Measurements from ENCODE around the gene SYTL3. TPM values are rescaled to one million over a fixed set of nuclear protein-coding genes. Genes with fewer than 3 reads are reported as not detected.
A peak's percentile ranks its signal among the peaks of the same experiment; 100 is the strongest.

SYTL3 gene
- total and polyA plus RNA-seq, 7 donors, result 1.6 to 6.9 (median 3.3) TPM

DNA sequence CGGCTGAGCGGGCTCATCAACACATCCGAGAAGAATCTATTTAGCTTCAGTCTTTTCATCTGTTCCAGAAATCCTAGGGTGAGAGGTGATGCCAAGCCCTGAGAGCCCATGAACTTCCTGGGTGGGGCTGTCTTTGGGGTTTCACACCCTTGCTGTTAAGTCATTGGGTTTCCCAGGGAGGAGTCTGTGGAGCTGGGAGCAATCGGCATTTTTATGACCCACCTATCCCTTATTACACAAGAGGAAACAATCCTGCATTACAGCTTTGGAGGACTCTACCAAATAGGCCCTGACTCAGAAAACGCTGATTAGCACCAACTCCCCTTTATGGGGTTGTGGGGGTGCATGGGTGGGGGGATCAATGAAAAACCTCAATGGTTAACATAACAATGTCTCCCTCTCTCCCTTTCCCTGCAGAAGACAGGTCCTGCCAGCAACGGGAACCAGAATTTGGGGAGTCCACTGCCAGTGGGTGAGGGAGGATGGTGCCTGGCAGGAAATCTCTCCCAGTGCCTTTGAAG is 123.1 kb downstream of the SYTL3 start:
- Histone ChIP-seq H3K4me1 (no peaks in the 10 kb centered on the region), H3K27ac (peak overlapping the region in 2 of 4 donors; percentile 21 to 24), H3K27me3 (no peaks in the 10 kb centered on the region), H3K9me3 (no peaks in the 10 kb centered on the region), H3K36me3 (peaks cover 40 to 81% (median 62%) of the 10 kb centered on the region in 4 donors), H3K4me3 (no peak overlapping the region)
- DNase-seq, result peak; percentile 28
- WGBS, 2 donors, result 18 to 60% methylated on average over 6 of the region's 6 CpGs
- no peak for TF ChIP-seq POLR2A (IDR thresholded peaks at IDR 0.05)
- TF ChIP-seq, protein P1, sequence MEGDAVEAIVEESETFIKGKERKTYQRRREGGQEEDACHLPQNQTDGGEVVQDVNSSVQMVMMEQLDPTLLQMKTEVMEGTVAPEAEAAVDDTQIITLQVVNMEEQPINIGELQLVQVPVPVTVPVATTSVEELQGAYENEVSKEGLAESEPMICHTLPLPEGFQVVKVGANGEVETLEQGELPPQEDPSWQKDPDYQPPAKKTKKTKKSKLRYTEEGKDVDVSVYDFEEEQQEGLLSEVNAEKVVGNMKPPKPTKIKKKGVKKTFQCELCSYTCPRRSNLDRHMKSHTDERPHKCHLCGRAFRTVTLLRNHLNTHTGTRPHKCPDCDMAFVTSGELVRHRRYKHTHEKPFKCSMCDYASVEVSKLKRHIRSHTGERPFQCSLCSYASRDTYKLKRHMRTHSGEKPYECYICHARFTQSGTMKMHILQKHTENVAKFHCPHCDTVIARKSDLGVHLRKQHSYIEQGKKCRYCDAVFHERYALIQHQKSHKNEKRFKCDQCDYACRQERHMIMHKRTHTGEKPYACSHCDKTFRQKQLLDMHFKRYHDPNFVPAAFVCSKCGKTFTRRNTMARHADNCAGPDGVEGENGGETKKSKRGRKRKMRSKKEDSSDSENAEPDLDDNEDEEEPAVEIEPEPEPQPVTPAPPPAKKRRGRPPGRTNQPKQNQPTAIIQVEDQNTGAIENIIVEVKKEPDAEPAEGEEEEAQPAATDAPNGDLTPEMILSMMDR (IDR thresholded peaks at IDR 0.05), result no peak
- intact Hi-C loops (cut with DNase I), result no loop called here

DNA sequence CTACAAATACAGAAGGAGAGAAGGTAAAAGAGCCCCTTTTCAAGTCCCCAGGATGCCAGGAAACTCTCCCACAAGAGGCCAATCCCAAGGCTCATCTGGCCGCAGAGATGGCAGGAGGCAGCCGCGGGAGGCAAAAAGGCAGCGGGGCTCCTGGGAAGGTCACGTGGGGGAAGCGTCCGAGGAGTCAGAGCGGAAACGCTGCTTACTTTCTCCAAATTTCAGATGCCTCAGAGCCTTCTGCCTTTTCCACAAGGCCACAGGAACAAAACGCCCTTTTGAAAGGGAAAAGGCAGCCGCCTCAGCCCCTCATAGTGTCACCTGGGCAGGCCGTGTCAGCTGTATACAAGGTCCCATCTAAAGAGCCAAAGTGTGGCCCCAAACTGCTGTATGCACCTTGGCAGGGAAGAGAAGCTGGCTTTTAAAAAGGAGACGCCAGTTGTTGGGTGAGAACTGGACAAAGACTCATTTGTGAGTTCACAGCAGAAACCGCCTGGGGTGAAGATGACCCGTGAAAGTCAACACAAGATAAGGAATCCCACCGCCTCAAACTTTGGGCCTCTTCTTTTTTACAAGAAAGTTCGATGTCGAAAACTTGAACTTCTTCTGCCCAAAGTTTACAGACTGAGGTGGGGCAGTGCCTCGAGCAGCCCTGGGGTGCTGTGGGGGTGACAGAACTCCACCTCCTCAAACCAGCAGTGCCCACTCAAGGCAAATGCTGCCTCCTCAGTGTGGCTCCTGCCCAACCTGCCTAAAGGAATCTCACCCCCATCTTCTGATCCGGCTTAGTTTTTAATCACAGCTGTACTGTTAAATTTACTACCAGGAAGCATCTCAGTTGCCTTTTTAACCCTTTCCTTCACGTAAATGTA is 124.0 kb downstream of the SYTL3 start:
- peak; percentile 35 for DNase-seq
- intact Hi-C loops (cut with DNase I), result no loop called here
- peak overlapping the region in 2 of 4 donors; percentile 21 to 24 for H3K27ac ChIP-seq

DNA sequence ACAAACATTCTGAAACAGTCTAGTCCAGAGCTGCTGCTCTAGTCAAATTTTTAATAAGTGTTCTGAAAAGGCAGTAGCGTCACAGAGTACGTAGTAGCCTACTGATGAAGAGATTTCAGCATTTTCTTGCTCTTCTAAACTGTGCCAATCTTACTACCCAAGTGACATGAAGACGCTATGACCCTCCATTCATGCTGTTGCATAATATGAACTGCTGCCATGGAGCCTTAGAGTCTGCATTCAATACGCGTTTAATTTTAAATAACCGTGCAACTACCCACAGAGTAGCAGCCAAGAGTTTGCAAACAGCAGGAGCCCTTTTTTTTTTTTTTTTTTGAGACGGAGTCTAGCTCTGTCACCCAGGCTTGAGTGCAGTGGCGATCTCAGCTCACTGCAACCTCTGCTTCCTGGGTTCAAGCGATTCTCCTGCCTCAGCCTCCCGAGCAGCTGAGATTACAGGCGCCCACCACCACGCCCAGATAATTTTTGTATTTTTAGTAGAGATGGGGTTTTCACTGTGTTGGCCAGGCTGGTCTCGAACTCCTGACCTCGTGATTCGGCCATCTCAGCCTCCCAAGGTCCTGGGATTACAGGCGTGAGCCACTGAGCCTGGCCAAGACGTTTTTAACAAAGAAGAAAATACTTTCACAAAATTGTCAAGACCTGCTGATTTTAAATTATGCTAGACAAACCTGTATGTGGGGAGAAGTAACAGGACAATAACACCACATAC is 125.0 kb downstream of the SYTL3 start:
- Histone ChIP-seq H3K4me3 (no peak overlapping the region), H3K4me1 (no peaks in the 10 kb centered on the region), H3K36me3 (peaks cover 32 to 74% (median 44%) of the 10 kb centered on the region in 4 donors), H3K27ac (no peak overlapping the region), H3K9me3 (no peaks in the 10 kb centered on the region), H3K27me3 (no peaks in the 10 kb centered on the region)
- WGBS, 2 donors, result 91 to 94% methylated on average over 17 of the region's 17 CpGs
- DNase-seq, result peak; percentile 2
- TF ChIP-seq POLR2A (IDR thresholded peaks at IDR 0.05), result no peak
- TF ChIP-seq, protein P1 (IDR thresholded peaks at IDR 0.05), result no peak
- no peak for TF ChIP-seq EP300 (IDR thresholded peaks at IDR 0.05)
- TF ChIP-seq POLR2AphosphoS5 (IDR thresholded peaks at IDR 0.05), result no peak
- intact Hi-C loops (cut with DNase I), result no loop called here

More for the DNA sequence above, 124.0 kb downstream of the SYTL3 start:
- no peaks in the 10 kb centered on the region for H3K9me3 ChIP-seq
- no peak overlapping the region for H3K4me3 ChIP-seq
- TF ChIP-seq POLR2A (IDR thresholded peaks at IDR 0.05), result no peak
- no peak for TF ChIP-seq EP300 (IDR thresholded peaks at IDR 0.05)
- TF ChIP-seq, protein P1 (IDR thresholded peaks at IDR 0.05), result no peak
- no peak for TF ChIP-seq POLR2AphosphoS5 (IDR thresholded peaks at IDR 0.05)
- H3K4me1 ChIP-seq, result no peaks in the 10 kb centered on the region
- no peaks in the 10 kb centered on the region for H3K27me3 ChIP-seq
- 35 to 77% methylated on average over 21 of the region's 21 CpGs for WGBS, 2 donors
- peaks cover 37 to 74% (median 55%) of the 10 kb centered on the region in 4 donors for H3K36me3 ChIP-seq

DNA sequence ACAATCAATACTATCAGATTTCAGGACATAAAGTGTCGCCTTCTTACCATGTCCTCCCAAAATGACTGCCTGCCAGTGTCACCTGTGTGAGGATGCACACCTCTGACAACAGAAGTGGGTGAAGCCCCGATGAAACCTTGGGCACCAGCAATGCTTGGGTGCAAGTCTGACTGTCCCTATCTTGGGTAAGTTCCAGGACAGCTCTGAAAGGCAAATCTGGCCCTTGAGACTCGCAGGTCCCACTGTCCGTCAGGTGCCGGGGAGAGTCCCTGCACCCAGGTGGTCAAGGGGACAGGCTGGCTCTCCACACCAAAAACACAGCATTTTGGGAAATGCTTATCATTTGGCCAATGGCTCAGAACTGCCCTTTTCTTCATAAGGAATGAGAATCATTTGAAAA is 126.0 kb downstream of the SYTL3 start:
- TF ChIP-seq EP300 (IDR thresholded peaks at IDR 0.05) (no peak), POLR2AphosphoS5 (IDR thresholded peaks at IDR 0.05) (no peak), POLR2A (IDR thresholded peaks at IDR 0.05) (no peak)
- TF ChIP-seq, protein P1 (IDR thresholded peaks at IDR 0.05), result no peak
- Histone ChIP-seq H3K27me3 (no peaks in the 10 kb centered on the region), H3K36me3 (peaks cover 22 to 73% (median 37%) of the 10 kb centered on the region in 4 donors), H3K9me3 (no peaks in the 10 kb centered on the region), H3K27ac (no peak overlapping the region), H3K4me3 (no peak overlapping the region), H3K4me1 (no peaks in the 10 kb centered on the region)
- intact Hi-C loops (cut with DNase I), result no loop called here
- peak; percentile 60 for DNase-seq
- WGBS, 2 donors, result 92 to 95% methylated on average over 5 of the region's 5 CpGs
